ENCODE results near the gene WFS1.

The WFS1 gene

GRCh38 chr4:6329478-6330383 is 60.1 kb downstream of the WFS1 start:
- no peak for TF ChIP-seq EZH2phosphoT487 (conservative IDR thresholded peaks at IDR 0.05; ENCODE audit: low read length)
- TF ChIP-seq CTCF (IDR thresholded peaks at IDR 0.05; ENCODE audit: insufficient read depth, low read length, poor library complexity, severe bottlenecking) = no peak
- Histone ChIP-seq H4K20me1 (ENCODE audit: low read depth, low read length) (no peaks in the 10 kb centered on the region), H3K79me2 (ENCODE audit: insufficient read depth, low read length) (no peaks in the 10 kb centered on the region), H3K9ac (ENCODE audit: low read length) (no peak overlapping the region), H3K9me3 (ENCODE audit: insufficient read depth, low read length) (no peaks in the 10 kb centered on the region), H3K27ac (ENCODE audit: low read depth, low read length) (no peak overlapping the region), H3K4me3 (ENCODE audit: insufficient read depth, low read length, poor library complexity, severe bottlenecking) (no peak overlapping the region), H3K36me3 (ENCODE audit: low read length) (no peaks in the 10 kb centered on the region), H3K9me2 (replicated peaks; ENCODE audit: insufficient read depth, low read length) (no peaks in the 10 kb centered on the region), H2AFZ (ENCODE audit: low read depth, low read length, severe bottlenecking) (no peak overlapping the region), H3K27me3 (ENCODE audit: low read length) (no peaks in the 10 kb centered on the region), H3K4me2 (ENCODE audit: low read depth, low read length, poor library complexity, severe bottlenecking) (no peak overlapping the region), H3F3A (ENCODE audit: insufficient read depth) (no peaks in the 10 kb centered on the region)

GRCh38 chr4:6330384-6330767 is 60.7 kb downstream of the WFS1 start:
- Histone ChIP-seq H3K79me2 (ENCODE audit: insufficient read depth, low read length) (no peaks in the 10 kb centered on the region), H3K4me3 (ENCODE audit: insufficient read depth, low read length, poor library complexity, severe bottlenecking) (no peak overlapping the region), H3K9me3 (ENCODE audit: insufficient read depth, low read length) (no peaks in the 10 kb centered on the region), H3K27ac (ENCODE audit: low read depth, low read length) (no peak overlapping the region), H3K36me3 (ENCODE audit: low read length) (no peaks in the 10 kb centered on the region), H3K27me3 (ENCODE audit: low read length) (no peaks in the 10 kb centered on the region), H3K4me2 (ENCODE audit: low read depth, low read length, poor library complexity, severe bottlenecking) (no peak overlapping the region), H4K20me1 (ENCODE audit: low read depth, low read length) (no peaks in the 10 kb centered on the region), H3K9ac (ENCODE audit: low read length) (no peak overlapping the region), H3F3A (ENCODE audit: insufficient read depth) (no peaks in the 10 kb centered on the region), H2AFZ (ENCODE audit: low read depth, low read length, severe bottlenecking) (no peak overlapping the region), H3K9me2 (replicated peaks; ENCODE audit: insufficient read depth, low read length) (no peaks in the 10 kb centered on the region)
- TF ChIP-seq CTCF (IDR thresholded peaks at IDR 0.05; ENCODE audit: insufficient read depth, low read length, poor library complexity, severe bottlenecking) (no peak), EZH2phosphoT487 (conservative IDR thresholded peaks at IDR 0.05; ENCODE audit: low read length) (no peak)

- no peak overlapping the region for H2AFZ ChIP-seq (ENCODE audit: low read depth, low read length, severe bottlenecking)
- H3K36me3 ChIP-seq (ENCODE audit: low read length) = no peaks in the 10 kb centered on the region
- no peaks in the 10 kb centered on the region for H4K20me1 ChIP-seq (ENCODE audit: low read depth, low read length)
- H3F3A ChIP-seq (ENCODE audit: insufficient read depth) = no peaks in the 10 kb centered on the region
- no peak overlapping the region for H3K4me3 ChIP-seq (ENCODE audit: insufficient read depth, low read length, poor library complexity, severe bottlenecking)
- H3K4me2 ChIP-seq (ENCODE audit: low read depth, low read length, poor library complexity, severe bottlenecking) = no peak overlapping the region
- no peaks in the 10 kb centered on the region for H3K9me2 ChIP-seq (replicated peaks; ENCODE audit: insufficient read depth, low read length)
- no peaks in the 10 kb centered on the region for H3K9me3 ChIP-seq (ENCODE audit: insufficient read depth, low read length)
- no peak overlapping the region for H3K9ac ChIP-seq (ENCODE audit: low read length)
- TF ChIP-seq EZH2phosphoT487 (conservative IDR thresholded peaks at IDR 0.05; ENCODE audit: low read length) (no peak), CTCF (IDR thresholded peaks at IDR 0.05; ENCODE audit: insufficient read depth, low read length, poor library complexity, severe bottlenecking) (peak; percentile 47)
- no peaks in the 10 kb centered on the region for H3K79me2 ChIP-seq (ENCODE audit: insufficient read depth, low read length)
- H3K27ac ChIP-seq (ENCODE audit: low read depth, low read length) = no peak overlapping the region
- H3K27me3 ChIP-seq (ENCODE audit: low read length) = no peaks in the 10 kb centered on the region
Observed at GRCh38 chr4:6331018-6331417, 61.4 kb downstream of the WFS1 start.
